ENCODE measurements around the gene PRM2.

- TF ChIP-seq EZH2 (IDR thresholded peaks at IDR 0.05; ENCODE audit: borderline replicate concordance, low read depth, low read length, severe bottlenecking) (no peak), CTCF (IDR thresholded peaks at IDR 0.05; ENCODE audit: extremely low read depth in 1 of 2, insufficient read depth in 1 of 2, low read depth in 1 of 2, low read length in 2 of 2) (peak; percentile 76 to 86)
Observed at GRCh38 chr16:11255737-11256660, 20.3 kb downstream of the PRM2 start, which contains the start of gene SOCS1.

All from endothelial cell of umbilical vein (primary cell).